GM23338 (cell line): Measurements from ENCODE around the gene RPL14. TPM values are rescaled to one million over a fixed set of nuclear protein-coding genes. Genes with fewer than 3 reads are reported as not detected.
A peak's percentile ranks its signal among the peaks of the same experiment; 100 is the strongest.

Experiments used
- ATAC-seq: fragments of 200-7000 bp; cut with Tn5 transposase; 3 replicates; pipeline ENCODE4 v1.9.1; 2020
- DNase-seq: peaks from one replicate; pipeline ENCODE4 v3.0.0-alpha.2; 2015; ENCODE audit warnings: low spot score
- H2AFZ ChIP-seq: fragments of 200-600 bp; sonication (generic); 2 replicates; pipeline ENCODE4 v1.8.0; 2016; ENCODE audit warnings: antibody characterized with exemption, mild to moderate bottlenecking, moderate library complexity
- H3F3A ChIP-seq: fragments of 200-600 bp; sonication (generic); replicated peaks from 2 replicates; pipeline ENCODE4 v1.8.0; 2017; ENCODE audit warnings: antibody characterized with exemption, mixed run types, low read depth
- H3K27ac ChIP-seq: fragments of 200-600 bp; sonication (generic); 2 replicates; pipeline ENCODE4 v1.6.1; 2016; ENCODE audit warnings: low read depth
- H3K27me3 ChIP-seq: fragments of 200-600 bp; sonication (generic); 2 replicates; pipeline ENCODE4 v1.8.0; 2016; ENCODE audit warnings: mild to moderate bottlenecking, mixed run types, moderate library complexity; ENCODE audit not compliant: insufficient read depth
- H3K36me3 ChIP-seq: fragments of 200-600 bp; sonication (generic); 2 replicates; pipeline ENCODE4 v1.8.0; 2016; ENCODE audit warnings: mild to moderate bottlenecking; ENCODE audit not compliant: insufficient read depth
- H3K4me1 ChIP-seq: fragments of 200-600 bp; sonication (generic); 2 replicates; pipeline ENCODE4 v1.8.0; 2016; ENCODE audit warnings: mild to moderate bottlenecking, moderate library complexity; ENCODE audit not compliant: insufficient read depth
- H3K4me2 ChIP-seq: fragments of 200-600 bp; sonication (generic); 2 replicates; pipeline ENCODE4 v1.7.1; 2017; ENCODE audit warnings: mixed run types
- H3K4me3 ChIP-seq: fragments of 200-600 bp; sonication (generic); 2 replicates; pipeline ENCODE4 v1.6.1; 2016; ENCODE audit warnings: mixed run types
- H3K79me2 ChIP-seq: fragments of 200-600 bp; sonication (generic); replicated peaks from 2 replicates; pipeline ENCODE4 v1.8.0; 2017; ENCODE audit warnings: mild to moderate bottlenecking; ENCODE audit not compliant: insufficient read depth
- H3K9me2 ChIP-seq: fragments of 200-600 bp; sonication (generic); 2 replicates; pipeline ENCODE4 v1.8.0; 2017; ENCODE audit not compliant: insufficient read depth
- H4K20me1 ChIP-seq: fragments of 200-600 bp; sonication (generic); replicated peaks from 2 replicates; pipeline ENCODE4 v1.8.0; 2017; ENCODE audit warnings: mild to moderate bottlenecking; ENCODE audit not compliant: insufficient read depth
- H3K27ac Mint-ChIP-seq: 2 replicates; pipeline ENCODE4 v1.8.0; 2020; ENCODE audit warnings: inconsistent platforms, mild to moderate bottlenecking, moderate library complexity, mixed read lengths
- H3K27me3 Mint-ChIP-seq: 3 replicates; pipeline ENCODE4 v1.8.0; 2022; ENCODE audit warnings: low read depth, mild to moderate bottlenecking, moderate library complexity, mixed read lengths, inconsistent platforms; ENCODE audit not compliant: insufficient read depth, poor library complexity
- H3K36me3 Mint-ChIP-seq: 3 replicates; pipeline ENCODE4 v1.8.0; 2021; ENCODE audit warnings: low read depth, mild to moderate bottlenecking, inconsistent platforms, moderate library complexity, mixed read lengths
- H3K4me1 Mint-ChIP-seq: 3 replicates; pipeline ENCODE4 v1.8.0; 2020; ENCODE audit warnings: mild to moderate bottlenecking, inconsistent platforms, mixed read lengths
- H3K4me3 Mint-ChIP-seq: 3 replicates; pipeline ENCODE4 v1.8.0; 2021; ENCODE audit warnings: moderate library complexity, mild to moderate bottlenecking, inconsistent platforms, mixed read lengths
- H3K9me3 Mint-ChIP-seq: 3 replicates; pipeline ENCODE4 v1.8.0; 2020; ENCODE audit warnings: moderate library complexity, mild to moderate bottlenecking, inconsistent platforms, mixed read lengths
- CREB1 ChIP-seq: fragments of 250-450 bp; sonication (Bioruptor Pico); IDR thresholded peaks from 2 replicates; pipeline ENCODE4 v1.5.0; 2020; ENCODE audit warnings: low read depth, mild to moderate bottlenecking, moderate library complexity
- ETS1 ChIP-seq: IDR thresholded peaks from 2 replicates; pipeline ENCODE4 v1.6.1; 2016; ENCODE audit warnings: antibody characterized with exemption
- JUNB ChIP-seq: IDR thresholded peaks from one replicate; pipeline ENCODE4 v1.6.1; 2016; ENCODE audit warnings: antibody characterized with exemption; ENCODE audit not compliant: unreplicated experiment
- NANOG ChIP-seq: IDR thresholded peaks from 2 replicates; pipeline ENCODE4 v1.6.1; 2016; ENCODE audit warnings: antibody characterized with exemption, borderline replicate concordance
- POLR2AphosphoS5 ChIP-seq: IDR thresholded peaks from 2 replicates; pipeline ENCODE4 v1.6.1; 2016; ENCODE audit warnings: antibody characterized with exemption, low read depth
- REST ChIP-seq: IDR thresholded peaks from one replicate; pipeline ENCODE4 v1.6.1; 2018; ENCODE audit warnings: antibody characterized with exemption; ENCODE audit not compliant: unreplicated experiment
- ZNF331 ChIP-seq: fragments of 250-450 bp; sonication (Bioruptor Pico); IDR thresholded peaks from 2 replicates; pipeline ENCODE4 v1.5.0; 2020; ENCODE audit warnings: low read depth, mild to moderate bottlenecking, moderate library complexity
- polyA plus RNA-seq: library from polyadenylated mRNA; unstranded; fragments of >200 nt; fragmentation: Nextera tagmentation; extraction: Ambion mirVana; gene quantifications from 2 replicates; pipeline ENCODE4 v1.2.1, GENCODE V29; 2016
- total RNA-seq: library from RNA; depleted of rRNA; stranded (reverse); fragments of >200 nt; shearing (Covaris generic); gene quantifications from 2 replicates; pipeline ENCODE4 v1.2.3, GENCODE V29; 2014
- TF ChIP-seq, protein P1 (sequence below): fragments of 250-450 bp; sonication (Bioruptor Pico); IDR thresholded peaks from 2 replicates; pipeline ENCODE4 v1.5.0; 2020; ENCODE audit warnings: mild to moderate bottlenecking, moderate library complexity
- TF ChIP-seq, protein P2 (sequence below), 2 experiments: fragments of 200-600 bp in 1 of 2; sonication (generic) in 1 of 2; conservative IDR thresholded peaks; 2 replicates each; pipeline versions ENCODE4 v1.5.1 to v1.6.1; 2016 to 2017; ENCODE audit warnings: antibody characterized with exemption in 2 of 2, low read depth in 2 of 2, mild to moderate bottlenecking in 2 of 2, moderate library complexity in 1 of 2

Gene RPL14
- total and polyA plus RNA-seq, 2 experiments from 2014 or later, result 596 to 1,748 TPM

DNA sequence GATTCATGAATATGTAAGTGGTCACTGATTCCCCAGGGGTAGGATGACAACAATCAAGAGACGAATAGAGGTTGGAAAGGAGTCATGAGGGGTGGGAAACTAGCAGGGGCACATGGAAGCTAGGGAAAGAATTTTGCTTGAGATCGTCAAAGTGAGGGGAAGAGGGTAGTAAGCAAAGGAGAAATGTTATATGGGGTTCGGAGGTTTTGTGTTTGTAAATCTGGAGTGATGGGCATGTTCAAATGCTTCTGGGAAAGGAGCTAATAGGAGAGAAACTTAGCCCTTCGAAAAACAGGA lies 7.9 kb downstream of the RPL14 start:
- H3K27me3 Mint-ChIP-seq, result no peaks in the 10 kb centered on the region
- H3K4me1 ChIP-seq, result no peaks in the 10 kb centered on the region
- peaks cover 51% of the 10 kb centered on the region for H3K36me3 Mint-ChIP-seq
- H4K20me1 ChIP-seq, result peaks cover 35% of the 10 kb centered on the region
- no peaks in the 10 kb centered on the region for H3K9me3 Mint-ChIP-seq
- TF ChIP-seq, protein P1, sequence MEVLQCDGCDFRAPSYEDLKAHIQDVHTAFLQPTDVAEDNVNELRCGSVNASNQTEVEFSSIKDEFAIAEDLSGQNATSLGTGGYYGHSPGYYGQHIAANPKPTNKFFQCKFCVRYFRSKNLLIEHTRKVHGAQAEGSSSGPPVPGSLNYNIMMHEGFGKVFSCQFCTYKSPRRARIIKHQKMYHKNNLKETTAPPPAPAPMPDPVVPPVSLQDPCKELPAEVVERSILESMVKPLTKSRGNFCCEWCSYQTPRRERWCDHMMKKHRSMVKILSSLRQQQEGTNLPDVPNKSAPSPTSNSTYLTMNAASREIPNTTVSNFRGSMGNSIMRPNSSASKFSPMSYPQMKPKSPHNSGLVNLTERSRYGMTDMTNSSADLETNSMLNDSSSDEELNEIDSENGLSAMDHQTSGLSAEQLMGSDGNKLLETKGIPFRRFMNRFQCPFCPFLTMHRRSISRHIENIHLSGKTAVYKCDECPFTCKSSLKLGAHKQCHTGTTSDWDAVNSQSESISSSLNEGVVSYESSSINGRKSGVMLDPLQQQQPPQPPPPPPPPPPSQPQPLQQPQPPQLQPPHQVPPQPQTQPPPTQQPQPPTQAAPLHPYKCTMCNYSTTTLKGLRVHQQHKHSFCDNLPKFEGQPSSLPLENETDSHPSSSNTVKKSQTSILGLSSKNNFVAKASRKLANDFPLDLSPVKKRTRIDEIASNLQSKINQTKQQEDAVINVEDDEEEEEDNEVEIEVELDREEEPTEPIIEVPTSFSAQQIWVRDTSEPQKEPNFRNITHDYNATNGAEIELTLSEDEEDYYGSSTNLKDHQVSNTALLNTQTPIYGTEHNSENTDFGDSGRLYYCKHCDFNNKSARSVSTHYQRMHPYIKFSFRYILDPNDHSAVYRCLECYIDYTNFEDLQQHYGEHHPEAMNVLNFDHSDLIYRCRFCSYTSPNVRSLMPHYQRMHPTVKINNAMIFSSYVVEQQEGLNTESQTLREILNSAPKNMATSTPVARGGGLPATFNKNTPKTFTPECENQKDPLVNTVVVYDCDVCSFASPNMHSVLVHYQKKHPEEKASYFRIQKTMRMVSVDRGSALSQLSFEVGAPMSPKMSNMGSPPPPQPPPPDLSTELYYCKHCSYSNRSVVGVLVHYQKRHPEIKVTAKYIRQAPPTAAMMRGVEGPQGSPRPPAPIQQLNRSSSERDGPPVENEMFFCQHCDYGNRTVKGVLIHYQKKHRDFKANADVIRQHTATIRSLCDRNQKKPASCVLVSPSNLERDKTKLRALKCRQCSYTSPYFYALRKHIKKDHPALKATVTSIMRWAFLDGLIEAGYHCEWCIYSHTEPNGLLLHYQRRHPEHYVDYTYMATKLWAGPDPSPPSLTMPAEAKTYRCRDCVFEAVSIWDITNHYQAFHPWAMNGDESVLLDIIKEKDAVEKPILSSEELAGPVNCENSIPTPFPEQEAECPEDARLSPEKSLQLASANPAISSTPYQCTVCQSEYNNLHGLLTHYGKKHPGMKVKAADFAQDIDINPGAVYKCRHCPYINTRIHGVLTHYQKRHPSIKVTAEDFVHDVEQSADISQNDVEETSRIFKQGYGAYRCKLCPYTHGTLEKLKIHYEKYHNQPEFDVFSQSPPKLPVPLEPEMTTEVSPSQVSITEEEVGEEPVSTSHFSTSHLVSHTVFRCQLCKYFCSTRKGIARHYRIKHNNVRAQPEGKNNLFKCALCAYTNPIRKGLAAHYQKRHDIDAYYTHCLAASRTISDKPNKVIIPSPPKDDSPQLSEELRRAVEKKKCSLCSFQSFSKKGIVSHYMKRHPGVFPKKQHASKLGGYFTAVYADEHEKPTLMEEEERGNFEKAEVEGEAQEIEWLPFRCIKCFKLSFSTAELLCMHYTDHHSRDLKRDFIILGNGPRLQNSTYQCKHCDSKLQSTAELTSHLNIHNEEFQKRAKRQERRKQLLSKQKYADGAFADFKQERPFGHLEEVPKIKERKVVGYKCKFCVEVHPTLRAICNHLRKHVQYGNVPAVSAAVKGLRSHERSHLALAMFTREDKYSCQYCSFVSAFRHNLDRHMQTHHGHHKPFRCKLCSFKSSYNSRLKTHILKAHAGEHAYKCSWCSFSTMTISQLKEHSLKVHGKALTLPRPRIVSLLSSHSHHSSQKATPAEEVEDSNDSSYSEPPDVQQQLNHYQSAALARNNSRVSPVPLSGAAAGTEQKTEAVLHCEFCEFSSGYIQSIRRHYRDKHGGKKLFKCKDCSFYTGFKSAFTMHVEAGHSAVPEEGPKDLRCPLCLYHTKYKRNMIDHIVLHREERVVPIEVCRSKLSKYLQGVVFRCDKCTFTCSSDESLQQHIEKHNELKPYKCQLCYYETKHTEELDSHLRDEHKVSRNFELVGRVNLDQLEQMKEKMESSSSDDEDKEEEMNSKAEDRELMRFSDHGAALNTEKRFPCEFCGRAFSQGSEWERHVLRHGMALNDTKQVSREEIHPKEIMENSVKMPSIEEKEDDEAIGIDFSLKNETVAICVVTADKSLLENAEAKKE (CRISPR knock-in tag), result no peak
- TF ChIP-seq, protein P2, sequence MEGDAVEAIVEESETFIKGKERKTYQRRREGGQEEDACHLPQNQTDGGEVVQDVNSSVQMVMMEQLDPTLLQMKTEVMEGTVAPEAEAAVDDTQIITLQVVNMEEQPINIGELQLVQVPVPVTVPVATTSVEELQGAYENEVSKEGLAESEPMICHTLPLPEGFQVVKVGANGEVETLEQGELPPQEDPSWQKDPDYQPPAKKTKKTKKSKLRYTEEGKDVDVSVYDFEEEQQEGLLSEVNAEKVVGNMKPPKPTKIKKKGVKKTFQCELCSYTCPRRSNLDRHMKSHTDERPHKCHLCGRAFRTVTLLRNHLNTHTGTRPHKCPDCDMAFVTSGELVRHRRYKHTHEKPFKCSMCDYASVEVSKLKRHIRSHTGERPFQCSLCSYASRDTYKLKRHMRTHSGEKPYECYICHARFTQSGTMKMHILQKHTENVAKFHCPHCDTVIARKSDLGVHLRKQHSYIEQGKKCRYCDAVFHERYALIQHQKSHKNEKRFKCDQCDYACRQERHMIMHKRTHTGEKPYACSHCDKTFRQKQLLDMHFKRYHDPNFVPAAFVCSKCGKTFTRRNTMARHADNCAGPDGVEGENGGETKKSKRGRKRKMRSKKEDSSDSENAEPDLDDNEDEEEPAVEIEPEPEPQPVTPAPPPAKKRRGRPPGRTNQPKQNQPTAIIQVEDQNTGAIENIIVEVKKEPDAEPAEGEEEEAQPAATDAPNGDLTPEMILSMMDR (conservative IDR thresholded peaks at IDR 0.05; ENCODE audit: low read depth in 2 of 2), result no peak
- TF ChIP-seq ETS1 (no peak), REST (no peak), NANOG (no peak), ZNF331 (no peak), CREB1 (CRISPR knock-in tag) (0 out of 2 replicates have a peak, but pooled peaks have one; percentile 13), JUNB (no peak), POLR2AphosphoS5 (no peak)
- no peak overlapping the region for H3K4me3 Mint-ChIP-seq
- H3F3A ChIP-seq, result peaks cover 42% of the 10 kb centered on the region
- H3K79me2 ChIP-seq, result peaks cover 7% of the 10 kb centered on the region
- H3K9me2 ChIP-seq, result no peaks in the 10 kb centered on the region
- peak overlapping the region; percentile 30 for H3K27ac Mint-ChIP-seq
- H3K27me3 ChIP-seq, result no peaks in the 10 kb centered on the region
- ATAC-seq (peak; percentile 57; the same call in 2 of the 3 replicates), DNase-seq (no peak)
- no peak overlapping the region for H3K4me2 ChIP-seq
- H2AFZ ChIP-seq, result no peak overlapping the region
- peak overlapping the region; percentile 89 for H3K27ac ChIP-seq
- peaks cover 40% of the 10 kb centered on the region for H3K36me3 ChIP-seq
- no peak overlapping the region for H3K4me3 ChIP-seq
- peaks cover 12% of the 10 kb centered on the region; the same call in 2 of the 3 replicates for H3K4me1 Mint-ChIP-seq
